Hematopoietic multipotent progenitor cell treated with erythropoietin and hydrocortisone succinate and interleukin-3 and kit ligand, for 15 days (in vitro differentiated cells): ENCODE measurements around the gene XYLT1.

Experiments
- DNase-seq: peaks from one replicate; pipeline ENCODE4 v3.0.0-alpha.2; 2015; ENCODE audit warnings: low spot score

XYLT1 gene

DNA sequence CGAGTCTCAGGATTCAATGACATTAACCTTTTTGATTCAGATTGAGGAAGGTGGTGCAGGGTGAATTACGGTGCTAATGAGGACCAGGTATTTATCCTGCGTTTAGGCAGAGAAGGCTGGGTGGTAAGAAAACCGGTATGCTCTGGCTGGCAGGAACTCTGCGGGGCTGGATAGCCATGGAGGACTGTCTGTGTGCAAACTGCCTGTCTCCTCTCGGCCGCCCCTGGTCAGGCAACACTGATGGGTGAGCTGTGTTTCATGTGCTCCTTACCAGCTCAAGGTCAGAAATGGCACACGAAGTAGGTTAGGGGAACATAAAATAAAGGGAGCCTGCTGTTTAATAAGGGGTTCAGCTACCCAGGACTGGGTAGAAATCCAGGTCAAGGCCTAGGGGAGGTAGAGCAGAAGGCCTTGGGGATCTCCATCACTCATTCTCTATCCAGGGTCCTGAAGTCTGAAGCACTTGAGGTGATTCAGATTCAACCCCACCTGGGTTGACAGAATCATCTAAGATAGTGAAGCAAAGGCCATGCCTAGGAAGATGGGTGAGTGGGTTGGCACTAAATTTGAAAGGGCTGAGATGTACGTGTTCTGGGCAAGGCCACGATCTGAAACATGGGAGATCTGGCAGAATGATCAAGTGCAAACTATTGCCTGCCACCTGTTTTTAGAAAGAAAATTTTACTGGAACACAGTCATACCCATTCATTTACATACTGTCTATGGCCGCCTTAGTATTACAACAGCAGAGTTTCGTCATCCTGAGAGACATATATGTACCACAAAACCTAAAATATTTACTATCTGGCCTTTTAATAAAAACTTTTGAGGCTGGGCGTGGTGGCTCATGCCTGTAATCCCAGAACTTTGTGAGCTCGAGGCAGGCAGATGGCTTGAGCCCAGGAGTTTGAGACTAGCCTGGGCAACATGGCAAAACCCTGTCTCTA, 292.5 kb downstream of the XYLT1 start:
- DNase-seq, result no peak

DNA sequence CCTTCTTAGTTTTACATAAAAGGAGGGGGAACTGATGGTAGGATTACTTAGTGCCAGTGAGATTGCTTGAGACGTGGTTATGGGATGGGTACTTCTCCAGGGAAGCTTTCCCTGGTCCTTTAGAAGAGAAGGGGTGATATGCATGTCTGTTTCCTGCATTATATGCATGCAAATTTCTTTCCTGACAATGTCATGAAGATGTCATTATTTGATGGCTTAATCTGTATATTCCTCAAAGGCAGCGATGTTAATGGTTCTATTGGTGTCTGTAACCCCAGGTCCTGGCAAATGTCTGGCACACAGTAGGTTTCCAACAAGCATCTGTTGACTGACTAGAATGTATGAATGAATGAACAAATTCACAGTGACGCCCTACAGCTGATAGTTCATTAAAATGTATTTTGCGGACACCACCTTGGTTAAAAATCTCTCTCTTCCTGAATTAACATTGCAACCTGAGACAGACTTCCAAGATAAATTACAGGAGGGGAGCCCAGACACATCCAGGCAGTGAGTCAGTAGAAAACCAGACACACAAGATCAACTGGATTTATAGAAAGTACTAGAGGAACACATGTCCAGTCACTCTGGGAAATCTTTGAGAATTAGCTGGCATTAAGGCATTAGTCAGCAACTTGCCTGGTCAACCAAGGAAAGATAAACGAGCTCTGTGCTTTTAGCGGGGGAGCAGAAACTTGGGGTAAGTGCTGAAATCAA, 293.4 kb downstream of the XYLT1 start:
- DNase-seq, result no peak

DNA sequence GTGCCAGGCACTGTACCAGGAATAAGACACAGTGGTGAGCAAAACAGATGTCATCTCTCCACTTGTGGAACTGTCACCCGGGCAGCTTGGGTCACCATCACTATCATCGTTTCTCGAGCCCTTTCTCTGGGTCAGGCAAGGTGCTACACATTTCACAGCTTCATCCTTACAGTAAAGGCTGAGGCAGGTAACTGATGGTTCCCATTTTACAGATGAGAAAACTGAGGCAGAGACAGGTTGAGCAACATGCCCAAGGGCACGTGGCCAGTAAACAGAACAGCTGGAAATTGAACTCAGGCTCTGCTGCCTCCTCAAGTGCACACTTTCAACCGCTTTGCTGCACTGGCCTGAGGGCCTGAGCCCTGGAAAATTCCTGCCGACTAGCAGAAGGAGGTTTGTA, 294.6 kb downstream of the XYLT1 start:
- DNase-seq, result no peak

DNA sequence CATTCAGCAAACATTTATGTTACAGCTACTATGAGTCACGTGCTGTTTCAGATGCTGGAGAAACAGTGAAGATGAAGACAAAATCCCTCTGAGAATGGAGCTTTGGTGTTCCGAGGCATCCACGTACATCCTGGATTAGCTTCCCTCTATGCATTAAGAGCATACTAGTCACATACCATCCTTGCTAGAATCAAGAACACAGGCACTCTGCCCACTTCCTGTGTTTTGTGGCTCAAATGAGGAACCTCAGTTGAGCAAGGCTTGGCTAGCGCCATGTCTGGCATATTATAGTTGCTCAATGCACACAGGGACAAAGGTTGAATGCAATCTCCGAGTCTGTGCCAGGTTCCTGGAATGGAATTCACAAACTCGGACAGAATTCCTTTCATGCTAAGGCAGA, 297.5 kb downstream of the XYLT1 start:
- DNase-seq, result no peak

DNA sequence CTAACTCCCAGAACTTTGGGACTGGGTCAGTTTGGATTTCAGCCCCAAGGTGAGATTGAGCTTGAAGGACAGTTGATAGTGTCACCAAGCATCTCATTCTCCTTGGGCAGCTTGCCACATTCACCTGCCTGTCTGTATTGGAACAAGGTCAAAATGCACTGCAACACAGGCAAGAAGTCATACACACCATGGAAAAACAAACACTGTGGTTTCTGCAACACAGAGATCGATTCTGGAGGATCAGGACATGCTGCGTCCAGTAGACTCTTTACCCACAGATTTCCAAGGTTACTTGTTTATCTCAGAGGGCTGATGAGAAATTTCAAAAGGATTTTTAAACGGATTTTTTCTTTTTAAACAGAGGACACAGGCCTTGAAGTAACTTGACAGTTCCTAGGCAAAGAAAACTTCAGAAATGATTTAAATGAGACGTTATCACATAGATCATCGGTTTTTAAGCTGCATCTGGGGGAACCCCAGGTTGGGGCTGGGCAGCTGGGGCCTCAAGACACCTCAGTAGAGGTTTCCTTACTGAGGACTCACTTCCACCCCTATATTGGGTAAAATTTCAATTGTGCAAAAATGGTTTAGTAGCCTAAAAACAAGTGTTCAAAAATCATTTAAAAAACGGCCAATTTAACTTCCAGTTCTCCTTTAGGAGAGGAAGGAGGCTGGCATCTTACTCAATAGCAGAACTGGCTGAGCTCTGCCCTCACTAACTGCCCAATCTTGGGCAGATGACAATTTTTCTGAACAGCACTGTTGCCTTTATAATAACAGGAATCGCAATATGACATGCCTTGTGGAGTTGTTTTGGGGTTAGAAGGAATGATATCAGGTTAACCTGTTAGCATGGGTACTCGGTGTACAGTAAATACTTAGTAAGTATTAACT, 299.3 kb downstream of the XYLT1 start:
- DNase-seq, result no peak

DNA sequence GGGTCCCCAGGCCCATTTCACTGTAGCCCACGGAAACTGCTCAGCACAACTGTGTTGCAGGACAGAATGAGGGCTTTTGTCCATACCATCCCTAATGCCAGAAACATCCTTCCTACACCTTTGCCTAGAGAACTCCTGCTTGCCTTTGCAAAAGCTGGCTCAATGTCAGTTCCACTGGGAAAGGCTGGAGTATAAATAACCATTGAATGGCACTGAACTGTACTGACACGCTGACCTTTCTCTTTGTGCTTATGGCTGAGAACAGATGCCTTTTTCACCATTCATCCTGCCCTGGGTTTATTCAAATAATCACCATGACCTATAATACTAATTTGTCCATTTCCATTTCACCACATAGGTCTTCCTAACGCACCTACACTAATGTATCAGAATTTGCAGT, 300.3 kb downstream of the XYLT1 start:
- DNase-seq, result no peak

DNA sequence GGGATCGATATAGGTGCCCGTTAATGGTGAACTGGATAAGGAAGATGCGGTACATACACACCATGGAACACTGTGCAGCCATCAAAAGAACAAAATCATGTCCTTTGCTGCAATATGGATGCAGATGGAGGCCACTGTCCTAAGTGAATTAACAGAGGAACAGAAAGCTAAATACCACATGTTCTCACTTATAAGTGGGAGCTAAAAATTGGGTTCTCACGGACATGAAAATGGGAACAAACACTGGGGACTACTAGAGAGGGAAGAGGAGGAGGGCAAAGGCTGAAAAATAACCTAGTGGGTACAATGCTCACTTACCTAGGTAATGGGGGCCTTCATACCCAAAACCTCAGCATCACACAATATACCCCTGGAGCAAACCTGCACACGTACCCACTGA, 302.6 kb downstream of the XYLT1 start:
- DNase-seq, result no peak

DNA sequence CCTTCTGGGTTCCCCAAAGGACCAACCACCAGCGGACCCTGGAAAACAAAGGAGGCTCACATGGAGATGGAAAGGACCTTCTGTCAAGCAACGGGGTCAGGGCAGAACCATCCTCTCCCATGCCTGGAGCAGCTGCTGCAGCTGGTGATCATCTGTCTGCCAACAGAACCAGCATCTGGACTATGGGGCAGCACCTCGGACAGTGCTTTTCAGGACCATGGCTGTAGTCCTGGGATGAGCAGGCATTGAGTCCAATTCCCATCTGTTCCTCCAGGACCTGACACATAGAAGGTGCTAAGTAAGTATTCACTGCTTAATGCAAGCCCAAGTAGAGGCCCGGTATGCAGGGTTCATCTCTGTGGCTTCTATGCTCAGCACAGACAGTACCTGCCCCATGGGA, 304.7 kb downstream of the XYLT1 start:
- no peak for DNase-seq

DNA sequence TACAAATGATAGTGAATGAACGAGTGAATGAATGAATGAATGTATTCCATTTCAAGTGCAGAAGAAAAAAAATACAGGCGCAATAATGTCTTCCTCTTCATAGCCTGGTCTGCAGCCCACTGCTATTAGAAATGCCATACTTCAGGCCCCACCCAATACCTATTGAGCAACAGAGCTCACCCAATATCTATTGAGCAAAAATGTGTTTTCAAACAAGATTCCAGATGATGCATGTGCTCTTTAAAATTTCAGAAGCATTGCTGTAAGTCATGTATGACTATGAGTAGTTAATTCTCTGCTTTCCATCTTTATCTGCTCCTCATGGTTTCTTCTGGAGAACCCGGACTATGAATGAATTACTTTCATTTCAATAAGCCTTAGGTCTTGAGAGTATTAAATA, 308.2 kb downstream of the XYLT1 start:
- no peak for DNase-seq

DNA sequence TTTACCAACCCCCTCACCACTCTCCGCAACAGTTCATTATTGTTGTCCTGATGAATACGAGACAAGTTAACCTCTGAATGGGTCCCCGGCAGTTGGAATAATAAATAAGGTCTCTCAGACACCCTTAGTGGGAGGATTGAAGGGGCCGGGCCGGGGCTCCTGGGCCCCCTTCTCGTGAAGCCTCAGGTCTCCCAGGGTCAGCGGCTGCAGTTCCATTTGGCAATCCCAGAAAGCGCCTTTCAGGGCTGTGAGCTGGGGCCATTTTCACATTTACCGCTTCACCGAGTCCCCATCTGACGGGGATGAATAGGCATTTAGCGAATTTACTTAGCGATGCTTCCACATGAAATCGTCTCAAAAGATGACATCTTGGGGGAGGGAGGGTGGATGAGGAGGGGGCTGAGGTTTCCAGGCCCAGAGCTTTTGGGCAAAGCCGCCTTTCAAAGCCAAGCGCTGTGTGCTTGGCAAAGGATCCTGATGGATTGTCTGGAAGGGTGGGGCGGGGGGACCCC, 309.8 kb downstream of the XYLT1 start:
- no peak for DNase-seq

DNA sequence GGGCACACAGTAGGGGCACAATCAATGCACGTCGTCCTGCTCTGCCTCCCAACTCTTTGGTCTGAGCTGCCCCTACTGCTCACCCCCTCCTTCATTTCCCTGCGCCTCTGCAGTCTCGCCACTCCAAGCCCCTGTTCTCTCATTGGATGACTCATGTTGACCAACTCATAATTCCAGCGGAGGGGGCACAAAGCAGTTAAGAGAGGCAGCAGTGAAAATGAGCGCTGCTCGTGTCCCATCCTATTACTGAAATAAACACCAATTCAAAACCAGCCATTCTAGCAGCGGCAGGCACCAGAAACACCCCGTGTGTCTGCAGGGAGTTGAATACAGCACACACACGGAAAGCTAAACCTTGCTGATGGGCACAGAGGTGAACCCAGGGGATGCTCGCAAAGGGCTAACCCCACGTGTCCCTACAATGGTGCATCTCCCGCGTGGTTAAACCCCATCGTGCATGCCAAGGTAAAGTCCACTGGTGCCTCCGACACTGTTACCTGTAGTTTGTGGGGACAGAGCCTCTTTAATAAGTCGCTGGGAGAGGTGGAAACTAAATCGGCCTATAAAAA, 310.4 kb downstream of the XYLT1 start:
- DNase-seq, result no peak

DNA sequence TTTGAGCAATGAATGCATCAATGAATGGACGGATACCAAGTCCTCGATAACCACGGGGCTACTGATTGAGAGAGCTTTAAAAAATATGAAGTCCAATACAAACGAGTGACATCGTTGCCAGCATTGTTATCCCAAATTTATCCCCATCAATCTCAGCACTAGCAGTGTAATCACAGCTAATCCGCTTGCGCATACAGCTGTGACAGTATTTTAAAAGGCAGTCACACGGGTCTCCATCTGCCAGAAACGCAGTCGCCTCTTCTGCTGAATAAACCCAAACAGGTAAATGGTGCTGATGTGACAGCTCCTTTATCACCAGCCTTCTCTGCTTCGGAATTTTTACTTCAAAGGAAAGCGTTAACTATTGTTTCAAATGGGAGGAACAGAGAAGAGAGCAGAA, 311.1 kb downstream of the XYLT1 start:
- no peak for DNase-seq

DNA sequence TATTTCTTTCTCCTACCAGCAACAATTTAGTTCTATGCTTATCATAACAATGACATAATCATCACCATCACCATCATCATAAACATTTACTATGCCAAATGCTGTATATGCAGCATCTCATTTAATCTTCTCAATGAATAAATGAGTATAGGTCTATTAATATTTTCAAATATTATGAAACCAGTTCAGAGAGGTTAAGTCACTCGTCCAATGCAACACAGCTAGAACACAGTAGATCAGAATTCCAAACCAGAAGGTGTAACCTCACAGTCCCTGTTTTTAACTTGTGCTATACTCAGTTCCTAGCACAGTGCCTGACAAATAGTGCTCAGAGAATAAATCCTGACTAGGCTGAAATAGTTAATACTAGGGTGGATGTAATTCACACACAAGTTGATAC, 314.8 kb downstream of the XYLT1 start:
- DNase-seq, result no peak

DNA sequence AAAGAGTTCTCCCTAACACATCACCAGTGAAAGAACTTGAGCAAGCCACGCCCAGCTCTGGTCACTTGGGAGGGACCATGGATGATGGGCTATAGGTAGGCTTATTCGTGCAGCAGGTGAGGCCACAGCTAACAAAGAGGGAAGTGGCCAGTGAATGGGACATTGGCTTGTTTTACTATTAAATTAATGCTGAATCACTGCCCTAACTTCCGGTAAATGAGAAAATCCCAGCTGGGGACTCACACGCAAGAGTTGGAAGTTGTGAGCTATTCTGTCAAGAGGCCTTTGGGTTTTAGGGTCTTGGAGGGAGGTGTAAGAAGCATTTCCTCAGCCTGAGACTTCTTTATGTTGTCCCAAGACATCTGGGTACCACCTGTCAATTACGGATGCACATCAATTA, 315.3 kb downstream of the XYLT1 start:
- no peak for DNase-seq

DNA sequence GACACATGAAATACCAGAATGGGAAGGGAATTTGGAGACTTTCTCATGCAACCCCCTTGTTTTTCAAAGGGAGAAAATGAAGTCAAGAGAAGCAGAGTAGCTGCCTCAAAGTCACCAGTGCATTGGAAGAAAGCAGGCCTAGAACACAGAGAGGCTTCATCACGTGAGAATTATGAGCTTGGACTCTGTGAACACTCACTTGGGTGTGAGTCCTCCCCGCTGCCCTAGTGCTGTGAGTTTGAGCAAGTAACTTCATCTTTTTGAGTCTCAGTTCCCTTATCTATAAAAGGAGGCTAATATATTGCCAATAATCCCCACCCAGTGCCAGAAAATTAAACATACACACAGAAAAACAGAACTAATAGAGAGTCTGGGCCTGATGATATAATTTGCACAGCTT, 315.8 kb downstream of the XYLT1 start:
- no peak for DNase-seq

DNA sequence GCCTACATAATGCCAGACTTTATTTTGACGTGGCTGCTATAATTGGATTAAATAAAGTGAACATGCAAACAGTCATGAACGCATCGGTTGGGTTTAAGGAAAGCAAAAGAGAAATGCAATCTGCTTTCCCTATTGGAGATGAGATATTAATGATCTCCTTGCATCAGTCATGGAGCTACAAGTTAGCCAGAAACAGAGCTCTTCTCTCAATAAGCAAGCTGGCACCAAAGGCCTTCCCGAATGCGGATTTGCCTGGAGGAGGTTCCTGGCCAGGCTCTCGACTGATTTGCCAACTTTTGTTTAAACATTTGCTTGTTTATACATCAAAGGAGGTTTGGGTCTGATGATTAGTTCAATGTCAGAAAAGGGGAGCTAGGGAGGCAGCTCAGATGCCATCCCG, 318.4 kb downstream of the XYLT1 start:
- no peak for DNase-seq

DNA sequence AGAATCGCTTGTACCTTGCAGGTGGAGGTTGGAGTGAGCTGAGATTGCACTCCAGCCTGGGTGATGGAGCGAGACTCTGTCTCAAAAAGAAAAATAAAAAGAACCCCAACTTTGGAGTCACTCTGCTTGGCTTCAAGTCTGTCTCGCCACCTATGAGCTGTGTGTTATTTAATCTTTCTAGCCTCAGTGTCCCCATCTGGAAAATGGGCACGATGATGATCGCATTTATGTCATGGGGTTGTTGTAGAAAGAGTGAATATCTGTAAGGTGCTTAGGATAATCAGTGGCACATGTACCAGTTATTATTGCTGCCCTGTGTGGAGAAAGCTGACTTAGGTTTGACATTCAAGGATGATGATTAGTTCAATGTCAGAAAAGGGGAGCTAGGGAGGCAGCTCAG, 319.4 kb downstream of the XYLT1 start:
- DNase-seq, result no peak

DNA sequence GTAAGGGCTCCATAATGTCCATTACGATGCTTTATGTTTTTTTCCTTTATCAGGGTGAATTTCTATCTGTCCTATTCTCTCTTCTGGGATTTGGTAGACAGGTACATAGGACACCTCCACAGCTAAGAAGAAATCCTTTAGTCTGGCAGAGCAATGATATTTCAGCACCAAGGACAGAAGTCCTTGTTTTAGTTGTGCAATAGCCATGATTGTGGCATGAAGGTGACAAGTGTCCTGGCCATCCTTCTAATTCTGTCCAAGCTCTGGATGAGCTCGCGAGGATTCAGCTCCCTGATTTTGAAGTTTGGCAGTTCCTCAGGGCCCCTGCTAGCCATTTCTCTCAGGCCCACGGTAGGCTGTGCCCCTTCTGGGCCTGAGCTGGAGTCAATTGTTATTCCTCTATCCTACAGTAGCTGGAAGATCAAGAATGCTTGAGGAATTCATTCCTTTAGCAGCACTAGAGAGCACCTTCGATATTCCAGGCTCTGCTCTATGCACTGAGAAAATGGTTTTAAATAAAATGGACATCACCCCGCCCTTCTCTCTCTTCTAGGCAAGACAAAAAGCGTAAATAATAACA, 320.8 kb downstream of the XYLT1 start:
- DNase-seq, result no peak

DNA sequence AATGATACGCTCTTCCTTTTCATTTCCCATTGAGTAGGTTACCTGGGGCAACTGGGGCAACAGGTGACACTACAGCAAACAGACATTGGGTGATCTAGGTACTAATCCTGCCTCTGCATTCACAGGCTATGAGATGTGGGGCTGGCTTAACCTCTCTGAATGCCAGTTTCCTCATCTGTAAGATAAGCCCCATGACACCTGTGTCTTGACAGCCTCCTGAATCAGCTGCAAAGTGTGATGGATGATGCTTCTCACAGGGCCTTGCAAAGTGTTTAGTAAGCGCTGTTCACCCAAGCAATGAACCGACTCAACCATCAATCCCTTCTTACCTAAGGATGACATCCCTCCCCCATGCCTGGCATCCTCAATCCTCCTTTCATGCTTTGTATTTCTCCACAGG, 322.8 kb downstream of the XYLT1 start:
- no peak for DNase-seq

DNA sequence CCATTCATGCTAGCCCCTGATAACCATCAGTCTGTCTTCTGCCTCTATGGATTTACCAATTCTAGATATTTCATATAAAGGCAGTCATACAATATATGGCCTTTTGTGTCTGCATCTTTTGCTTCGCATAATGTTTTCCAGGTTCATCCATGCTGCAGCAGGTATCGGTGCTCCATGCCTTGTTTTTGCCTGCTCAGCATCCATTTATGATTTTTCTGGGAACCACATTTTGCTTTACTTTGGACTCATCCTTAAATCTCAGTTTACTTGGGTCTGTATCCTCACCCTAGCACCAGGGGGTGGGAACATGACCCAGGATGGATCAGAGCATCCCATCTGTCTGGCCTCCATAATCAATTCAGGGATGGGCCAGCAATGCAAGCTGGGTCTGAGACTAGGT, 325.7 kb downstream of the XYLT1 start:
- no peak for DNase-seq

DNA sequence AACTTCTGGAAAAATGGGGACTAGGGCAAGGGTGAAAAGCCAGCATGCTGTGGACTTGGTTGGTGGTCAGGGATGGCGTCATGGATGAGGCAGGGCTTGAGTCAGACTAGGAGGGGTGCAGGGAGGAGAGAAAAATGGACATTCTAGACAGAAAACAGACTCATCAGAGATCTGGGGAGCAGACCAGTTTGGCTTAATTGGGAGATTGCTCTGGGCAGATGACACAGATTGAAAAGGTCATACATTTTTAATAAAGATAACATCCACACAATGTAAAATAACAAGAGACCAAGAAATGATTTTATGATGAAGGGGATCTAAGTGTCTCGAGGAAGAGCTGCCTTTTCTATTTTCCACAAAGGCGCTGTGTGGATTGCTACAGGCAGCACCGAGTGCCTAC, 326.3 kb downstream of the XYLT1 start:
- no peak for DNase-seq
